Activated effector memory CD4-positive, alpha-beta T cell treated with Interleukin-2 at 50 U/mL for 16 hours (primary cell): ENCODE data around the gene LINGO3.

Source experiments
- DNase-seq: peaks from one replicate; pipeline ENCODE4 v3.0.0-alpha.2; 2020

The LINGO3 gene

DNA sequence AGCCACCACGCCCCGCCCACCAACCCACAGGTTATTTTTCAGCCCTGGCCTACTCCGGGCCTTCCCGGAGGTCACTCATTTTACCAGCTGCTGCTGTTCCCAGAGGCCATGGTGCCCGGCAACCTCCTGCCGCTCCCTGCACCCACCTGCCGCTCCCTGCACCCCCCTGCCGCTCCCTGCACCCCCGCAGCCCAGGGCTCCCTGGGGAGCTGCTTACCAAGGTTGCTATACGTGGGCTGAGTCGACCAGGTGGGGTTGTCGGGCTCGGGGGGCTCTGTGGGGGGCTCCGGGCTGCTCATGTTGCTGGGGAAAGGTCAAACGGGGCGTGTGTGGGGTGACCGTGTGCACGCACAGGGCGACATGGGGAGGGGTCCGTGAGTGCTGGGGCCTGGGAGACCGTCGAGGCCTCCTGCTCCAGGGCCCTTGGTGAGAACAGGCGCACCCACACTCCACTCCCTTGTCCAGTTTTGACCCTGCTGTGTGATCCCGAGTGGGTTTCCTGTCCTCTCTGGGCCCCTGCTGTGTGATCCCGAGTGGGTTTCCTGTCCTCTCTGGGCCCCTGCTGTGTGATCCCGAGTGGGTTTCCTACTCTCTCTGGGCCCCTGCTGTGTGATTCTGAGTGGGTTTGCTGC, 27.2 kb downstream of the LINGO3 start:
- no peak for DNase-seq

- no peak for DNase-seq
Measured at GRCh38 chr19:2278459-2279158, 29.3 kb downstream of the LINGO3 start.

- no peak for DNase-seq
Measured at GRCh38 chr19:2277138-2277537, 30.8 kb downstream of the LINGO3 start.

DNA sequence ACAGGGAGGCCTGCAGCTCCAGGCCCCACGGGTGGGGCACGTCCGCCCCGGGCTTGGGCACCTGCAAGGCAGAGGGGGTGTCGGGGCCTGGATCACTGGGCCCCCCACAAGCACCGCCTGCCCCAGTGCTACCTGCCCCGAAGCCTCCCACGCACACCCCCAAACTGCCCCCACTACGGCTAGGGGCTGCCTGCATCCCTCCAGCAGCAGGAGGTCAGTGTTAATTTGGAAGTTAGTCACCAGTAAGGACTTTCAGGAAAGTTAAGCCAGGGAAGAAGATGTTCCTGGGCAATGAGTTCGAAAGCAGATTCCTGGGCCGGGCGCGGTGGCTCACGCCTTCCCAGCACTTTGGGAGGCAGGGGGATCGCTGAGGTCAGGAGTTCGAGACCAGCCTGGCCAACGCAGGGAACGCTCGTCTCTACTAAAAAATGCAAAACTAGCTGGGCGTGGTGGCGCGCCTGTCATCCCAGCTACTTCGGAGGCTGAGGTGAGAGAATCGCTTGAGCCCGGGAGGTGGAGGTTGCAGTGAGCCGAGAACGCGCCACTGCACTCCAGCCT, 31.4 kb downstream of the LINGO3 start:
- no peak for DNase-seq

- no peak for DNase-seq
Measured at GRCh38 chr19:2275588-2276428, 32.1 kb downstream of the LINGO3 start.

DNA sequence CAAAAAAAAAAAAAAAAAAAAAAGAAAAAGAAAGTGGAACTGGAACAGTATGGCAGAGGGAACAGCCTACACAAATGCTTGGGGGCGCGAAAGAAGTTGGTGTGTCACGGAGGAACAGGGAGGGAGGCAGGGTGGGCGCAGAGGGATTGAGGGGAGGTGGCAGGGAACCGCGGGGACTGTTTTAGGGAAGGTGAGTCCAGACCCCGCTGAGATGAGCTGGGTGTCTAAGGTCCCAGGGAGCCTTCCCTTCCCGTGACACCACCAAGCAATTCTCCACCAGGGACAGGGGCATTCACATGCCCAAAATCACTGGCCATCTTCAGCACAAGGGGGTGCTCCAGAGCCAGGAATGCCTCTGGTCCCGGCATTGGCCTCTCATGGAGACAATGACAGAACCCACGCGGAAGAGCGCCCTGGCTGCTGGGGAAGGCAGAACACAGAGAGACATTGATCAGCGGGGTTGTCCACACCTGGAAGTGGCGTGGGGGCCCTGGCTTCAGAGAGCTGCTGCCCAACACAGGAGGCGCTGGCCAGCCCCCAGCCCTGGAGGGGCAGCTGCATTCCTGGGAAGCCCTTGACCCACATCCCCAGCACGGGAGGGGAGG, 32.9 kb downstream of the LINGO3 start:
- peak; percentile 41 for DNase-seq

- DNase-seq, result no peak
Measured at GRCh38 chr19:2274185-2274711, 33.7 kb downstream of the LINGO3 start.

DNA sequence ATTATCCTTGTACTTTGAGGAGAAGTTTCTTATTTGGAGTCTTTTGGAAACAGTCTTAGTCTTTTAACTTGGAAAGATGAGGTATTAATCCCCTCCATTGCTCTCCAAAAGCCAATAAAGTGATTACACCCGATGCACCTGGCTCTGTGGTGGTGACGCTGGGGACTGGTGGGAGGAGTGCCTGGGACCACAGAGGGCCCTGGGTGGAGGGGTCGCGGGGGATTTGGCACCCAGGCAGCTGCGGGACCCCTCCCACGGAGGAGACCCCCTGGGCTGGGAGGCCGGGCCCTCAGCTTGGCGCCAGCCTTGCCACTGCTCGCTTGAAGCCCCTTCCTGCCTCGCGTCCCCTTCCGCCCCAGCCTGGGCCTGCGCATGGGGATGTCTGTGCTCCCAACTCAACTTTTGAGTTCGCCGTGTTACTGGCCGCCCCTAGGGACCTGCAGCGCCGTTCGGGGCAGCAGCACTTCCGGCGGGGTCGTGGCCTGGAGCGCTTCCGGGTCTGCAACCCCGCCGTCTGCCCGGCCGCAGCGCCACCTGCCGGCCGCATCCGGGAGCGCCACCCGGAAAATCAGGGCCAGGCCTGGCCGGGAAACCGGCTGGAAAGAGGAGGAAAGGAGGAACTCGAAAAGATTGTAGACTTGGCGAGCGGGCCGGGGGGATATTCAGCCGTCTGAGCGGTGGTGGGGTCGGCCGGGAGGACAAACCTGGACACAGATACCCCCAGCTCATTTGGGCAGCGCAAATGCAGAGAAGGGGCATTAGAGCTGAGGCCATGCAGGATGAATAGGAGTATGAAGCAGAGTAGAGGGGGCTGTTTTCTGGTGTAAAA, 34.4 kb downstream of the LINGO3 start:
- DNase-seq, result peak; percentile 63

DNA sequence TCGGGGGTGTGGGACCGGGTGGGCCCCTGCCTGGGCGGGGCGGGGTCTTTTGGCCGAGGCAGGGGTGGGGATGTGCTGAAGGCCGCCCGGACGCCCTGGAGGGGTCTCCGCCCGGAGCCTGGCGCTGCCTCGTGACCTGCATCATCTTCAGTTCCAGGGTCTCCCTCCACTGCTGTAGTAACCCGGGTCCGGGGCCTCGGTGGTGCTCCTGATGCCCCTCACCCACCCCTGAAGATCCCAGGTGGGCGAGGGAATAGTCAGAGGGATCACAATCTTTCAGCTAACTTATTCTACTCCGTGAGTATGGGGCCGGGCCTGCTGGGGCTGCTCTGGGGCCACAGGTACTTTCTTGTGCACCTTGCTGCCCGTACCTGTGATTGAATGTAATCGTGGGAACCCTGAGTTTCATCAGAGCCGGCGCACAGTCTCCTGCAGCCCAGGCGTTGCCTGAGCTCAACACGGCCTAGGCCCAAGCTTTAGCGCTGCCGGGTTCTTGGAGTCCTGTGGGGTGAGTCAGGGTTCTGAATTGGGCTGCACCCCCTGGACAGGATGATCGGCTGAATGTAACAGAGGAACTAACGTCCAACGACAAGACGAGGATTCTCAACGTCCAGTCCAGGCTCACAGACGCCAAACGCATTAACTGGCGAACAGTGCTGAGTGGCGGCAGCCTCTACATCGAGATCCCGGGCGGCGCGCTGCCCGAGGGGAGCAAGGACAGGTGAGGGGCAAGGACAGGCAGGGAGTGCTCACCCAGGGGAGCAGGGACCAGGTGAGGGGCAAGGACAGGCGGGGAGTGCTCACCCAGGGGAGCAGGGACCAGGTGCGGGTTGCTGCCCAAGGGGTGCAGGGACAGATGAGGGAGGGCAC, 36.5 kb downstream of the LINGO3 start:
- DNase-seq, result no peak

- peak; percentile 57 for DNase-seq
Measured at GRCh38 chr19:2270423-2271233, 37.3 kb downstream of the LINGO3 start.

DNA sequence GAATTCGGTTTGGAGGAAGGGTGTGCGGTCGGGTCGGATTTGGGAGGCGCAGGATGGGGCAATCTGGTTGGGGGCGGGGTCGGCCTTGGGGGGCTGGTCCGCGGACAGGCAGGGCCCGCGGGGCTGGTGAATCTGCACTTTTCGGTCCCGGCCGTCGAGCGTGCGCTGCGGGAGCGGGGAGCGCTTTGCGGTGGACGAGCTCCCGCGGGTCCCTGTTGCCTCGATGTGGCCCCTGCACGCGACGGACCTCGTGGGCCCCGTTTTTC, 37.9 kb downstream of the LINGO3 start:
- DNase-seq, result no peak

DNA sequence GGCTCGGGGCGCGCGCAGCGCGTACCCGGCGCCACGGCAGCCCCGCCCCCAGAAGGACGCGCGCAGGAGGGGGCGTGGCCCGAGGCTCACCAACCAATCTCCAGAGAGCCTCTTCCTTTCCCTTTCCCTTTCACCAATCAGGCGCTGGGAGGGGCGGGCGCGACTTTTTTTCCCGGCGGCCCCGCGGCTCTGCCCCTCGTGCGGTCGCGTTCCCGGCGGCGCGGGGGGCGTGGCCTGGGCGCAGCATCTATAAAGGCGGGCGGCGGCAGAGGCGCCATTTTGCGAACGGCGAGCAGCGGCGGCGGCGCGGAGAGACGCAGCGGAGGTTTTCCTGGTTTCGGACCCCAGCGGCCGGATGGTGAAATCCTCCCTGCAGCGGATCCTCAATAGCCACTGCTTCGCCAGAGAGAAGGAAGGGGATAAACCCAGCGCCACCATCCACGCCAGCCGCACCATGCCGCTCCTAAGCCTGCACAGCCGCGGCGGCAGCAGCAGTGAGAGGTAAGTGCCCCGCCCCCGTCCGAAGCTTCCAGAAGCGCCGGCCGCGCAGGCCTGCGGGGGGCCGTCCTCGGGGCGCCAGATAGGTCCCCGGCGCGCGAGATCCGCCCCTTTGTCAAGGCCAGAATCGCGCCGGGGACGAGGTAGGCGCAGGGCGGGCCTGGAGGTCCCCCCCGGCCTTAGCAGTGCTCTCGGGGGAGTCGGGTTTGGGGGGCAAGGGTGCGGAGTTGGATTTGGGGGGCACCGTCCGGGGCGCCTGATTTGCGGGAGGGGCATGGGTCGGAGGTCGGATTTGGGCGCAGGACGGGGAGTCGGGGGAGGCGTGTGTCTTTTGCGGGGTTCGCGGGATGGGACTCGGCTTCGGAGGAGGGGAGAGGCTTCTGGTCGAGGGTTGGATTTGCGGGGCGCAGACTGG, 38.5 kb downstream of the LINGO3 start:
- peak; percentile 99 for DNase-seq

- no peak for DNase-seq
Measured at GRCh38 chr19:2268861-2269243, 39.1 kb downstream of the LINGO3 start.

DNA sequence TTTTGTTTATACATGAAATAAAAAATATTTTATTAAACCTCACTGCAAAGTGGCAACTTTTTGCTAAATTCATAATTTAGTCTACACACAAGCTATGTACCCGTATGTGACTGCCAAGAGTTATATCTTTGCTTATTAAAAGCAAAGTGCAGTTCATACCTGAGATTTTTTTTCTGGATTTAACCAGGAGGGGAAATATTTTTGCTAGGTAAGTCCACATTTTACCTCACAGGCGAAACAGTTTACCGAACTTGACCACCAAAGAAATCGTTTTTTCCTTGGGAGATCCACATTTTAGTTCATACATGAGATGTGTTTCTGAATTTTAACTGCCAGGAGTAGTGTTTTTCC, 39.5 kb downstream of the LINGO3 start:
- no peak for DNase-seq

DNA sequence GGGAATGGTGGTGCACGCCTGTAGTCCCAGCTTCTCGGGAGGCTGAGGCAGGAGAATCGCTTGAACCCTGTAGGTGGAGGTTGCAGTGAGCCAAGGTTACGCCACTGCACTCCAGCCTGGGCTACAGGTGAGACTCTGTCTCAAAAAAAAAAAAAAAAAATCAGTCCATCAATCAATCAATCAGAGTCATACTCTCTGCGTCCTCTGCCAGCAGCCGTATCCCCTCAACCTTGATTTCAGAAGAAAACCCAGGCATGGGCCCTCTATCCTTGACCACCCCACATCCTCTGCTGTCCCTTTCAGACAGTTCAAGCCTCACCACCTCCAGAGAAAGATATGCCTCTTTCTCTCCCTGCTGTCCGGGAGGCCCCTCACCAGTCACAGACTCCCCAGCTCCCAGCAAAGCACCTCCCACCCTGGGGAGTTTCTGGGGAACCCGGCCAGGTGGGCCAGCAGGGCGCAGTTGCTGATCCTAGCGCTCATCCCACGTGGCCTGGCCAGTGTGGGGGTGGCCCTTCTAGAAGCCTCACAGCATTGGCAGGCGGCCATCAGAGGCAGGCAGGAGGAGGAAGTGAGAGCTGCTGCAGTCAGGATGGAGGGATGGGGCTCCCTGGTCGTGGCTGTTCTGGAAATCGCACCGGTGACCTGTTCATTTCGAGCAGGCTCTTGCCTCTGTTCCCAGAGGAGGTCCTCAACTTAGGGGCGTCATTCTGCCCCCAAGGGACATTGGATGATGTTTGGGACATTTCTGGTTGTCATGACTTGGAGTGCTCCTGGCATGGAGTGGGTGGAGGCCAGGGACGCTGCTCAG, 41.6 kb downstream of the LINGO3 start:
- no peak for DNase-seq

DNA sequence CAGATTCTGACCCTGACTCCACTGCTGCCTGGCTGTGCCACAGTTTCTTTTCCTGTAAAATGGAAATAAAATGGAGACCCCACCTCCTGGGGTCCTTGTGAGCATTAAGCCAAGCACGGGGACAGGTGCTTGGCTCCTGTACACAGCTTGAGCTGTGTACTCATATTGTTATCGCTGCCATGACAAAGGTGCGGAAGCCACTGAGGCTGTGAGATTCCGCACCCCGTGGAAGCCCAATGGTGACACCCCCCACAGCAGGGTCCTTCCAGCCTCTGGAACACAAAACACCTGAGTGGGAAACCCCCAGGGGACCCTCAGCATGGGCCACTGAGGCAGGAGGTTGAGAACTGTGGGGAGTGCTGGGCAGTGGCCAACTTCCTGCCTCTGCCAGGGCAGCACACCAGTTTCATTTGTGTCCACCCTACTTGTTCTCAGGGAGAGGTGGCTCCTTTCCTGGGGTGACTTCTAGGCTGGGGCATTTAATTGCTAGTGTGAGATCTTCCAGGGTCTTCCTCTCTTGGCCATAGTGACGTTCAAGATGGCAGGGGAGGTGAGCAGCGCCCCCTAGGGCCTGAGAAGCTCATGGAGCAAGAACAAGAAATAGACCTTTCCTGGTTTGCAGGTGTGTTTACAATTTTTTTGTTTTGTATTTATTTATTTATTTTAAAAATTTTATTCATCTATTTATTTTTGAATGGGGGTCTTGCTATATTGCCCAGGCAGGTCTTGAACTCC, 46.3 kb downstream of the LINGO3 start:
- DNase-seq, result peak; percentile 42

- DNase-seq, result no peak
Measured at GRCh38 chr19:2260341-2260805, 47.6 kb downstream of the LINGO3 start.

DNA sequence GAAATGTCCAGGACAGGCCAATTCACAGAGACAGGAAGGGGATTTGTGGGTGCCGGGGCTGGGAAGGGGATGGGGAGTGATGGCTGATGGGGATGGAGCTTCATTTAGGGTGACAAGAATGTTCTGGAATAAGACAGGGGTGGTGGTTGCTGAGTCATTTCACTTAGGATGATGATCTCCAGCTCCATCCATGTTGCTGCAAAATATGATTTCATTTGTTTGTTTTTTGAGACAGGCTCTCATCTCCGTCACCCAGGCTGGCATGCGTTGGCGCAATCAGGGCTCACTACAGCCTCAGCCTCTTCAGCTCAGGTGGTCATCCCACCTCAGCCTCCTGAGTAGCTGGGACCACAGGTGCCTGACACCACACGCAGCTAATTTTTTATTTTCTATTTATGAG, 48.6 kb downstream of the LINGO3 start:
- no peak for DNase-seq
